Pancreas (tissue), 10 donors: Measurements from ENCODE around the gene CCDC9. TPM values are rescaled to one million over a fixed set of nuclear protein-coding genes. Genes with fewer than 3 reads are reported as not detected.

Experiments used
- ATAC-seq, 4 donors: fragments of 200-7000 bp; cut with Tn5 transposase; one replicate each; pipeline versions ENCODE4 v1.8.0 to v1.9.1; 2020; ENCODE audit warnings: mild to moderate bottlenecking in 4 of 4, moderate library complexity in 4 of 4
- DNase-seq, 6 donors: peaks; one replicate each; pipeline ENCODE4 v3.0.0-alpha.2; 2020
- FAIRE-seq: peaks from 2 replicates; lab custom pipeline; 2012; peaks lifted over from hg19 to GRCh38; lab: Jason Lieb, UNC
- H3K27ac ChIP-seq, 4 donors: fragments of 200-600 bp; sonication (generic); 1 replicate in 3 of 4; 2 replicates in 1 of 4; pipeline versions ENCODE4 v1.5.0 to v1.8.0; 2020
- H3K27me3 ChIP-seq, 4 donors: fragments of 200-600 bp; one replicate each; pipeline ENCODE4 v1.8.0; 2021
- H3K36me3 ChIP-seq, 3 donors: fragments of 200-600 bp; sonication (generic) in 1 of 3; one replicate each; pipeline versions ENCODE4 v1.5.0 to v1.8.0; 2020 to 2021
- H3K4me1 ChIP-seq, 3 donors: fragments of 200-600 bp; one replicate each; pipeline ENCODE4 v1.8.0; 2021
- H3K4me3 ChIP-seq, 4 donors: fragments of 200-600 bp; sonication (generic) in 2 of 4; one replicate each; pipeline versions ENCODE4 v1.5.0 to v1.8.0; 2020 to 2021
- H3K9me3 ChIP-seq, 4 donors: fragments of 200-600 bp; one replicate each; pipeline ENCODE4 v1.8.0; 2021
- WGBS, 2 donors: extraction: QIAGEN DNeasy Blood & Tissue Kit; methylation state at CpG; one replicate each; pipeline ENCODE4 v1.1.7; 2013; 5-methylcytosine and 5-hydroxymethylcytosine counted together
- intact Hi-C, 3 donors: fragments of 100-400 bp; cut with DNase I; formaldehyde crosslinking; loops; one replicate each; pipeline versions ENCODE4 v1.11.1 to v1.14.2; 2022
- microRNA-seq, 2 donors: library from miRNA; unstranded; fragments of <30 nt; microRNA quantifications; one replicate each; pipeline versions ENCODE4 to v1.1.0, GENCODE V29; 2019 to 2020
- polyA plus RNA-seq, 2 donors: library from polyadenylated mRNA; stranded (reverse); fragments of 200-250 nt; gene quantifications; one replicate each; pipeline ENCODE4 v1.2.3, GENCODE V29; 2013
- total RNA-seq, 6 donors: library from RNA; stranded (reverse); fragmentation: NEBNext Ultra II Directional in 4 of 6; extraction: Animal tissue kit (Norgen Biotek cat#: 25700) in 4 of 6; gene quantifications; one replicate each; pipeline versions ENCODE4 v1.2.1 to v1.2.4, GENCODE V29; 2021 to 2023
- TF ChIP-seq, protein P1 (sequence below), 4 donors: fragments of 200-600 bp; sonication (generic) in 3 of 4; IDR thresholded peaks; one replicate each; pipeline versions ENCODE4 v1.5.0 to v1.8.0; 2021; ENCODE audit warnings: antibody characterized with exemption in 4 of 4
- donor health status: healthy with polysubstance abuse.
- donor health status: DM: no; HTN: no; CAD: no; lungs with moderate emphysema.
- donor health status: DM: no; HTN: no; CAD: no.
- donor health status: control.
- donor health status: control.
- donor health status: Bipolar disorder and iron deficiency.
- donor health status: DM: yes; HTN: yes; CAD: no.
- donor health status: DM: no; HTN: no; CAD: no.
- donor health status: DM: no; HTN: no; CAD: no.
- donor health status: DM: yes; HTN: yes; CAD: no.

Gene CCDC9
- total and polyA plus RNA-seq, 8 donors, result 24.6 to 102 (median 37.8) TPM

DNA sequence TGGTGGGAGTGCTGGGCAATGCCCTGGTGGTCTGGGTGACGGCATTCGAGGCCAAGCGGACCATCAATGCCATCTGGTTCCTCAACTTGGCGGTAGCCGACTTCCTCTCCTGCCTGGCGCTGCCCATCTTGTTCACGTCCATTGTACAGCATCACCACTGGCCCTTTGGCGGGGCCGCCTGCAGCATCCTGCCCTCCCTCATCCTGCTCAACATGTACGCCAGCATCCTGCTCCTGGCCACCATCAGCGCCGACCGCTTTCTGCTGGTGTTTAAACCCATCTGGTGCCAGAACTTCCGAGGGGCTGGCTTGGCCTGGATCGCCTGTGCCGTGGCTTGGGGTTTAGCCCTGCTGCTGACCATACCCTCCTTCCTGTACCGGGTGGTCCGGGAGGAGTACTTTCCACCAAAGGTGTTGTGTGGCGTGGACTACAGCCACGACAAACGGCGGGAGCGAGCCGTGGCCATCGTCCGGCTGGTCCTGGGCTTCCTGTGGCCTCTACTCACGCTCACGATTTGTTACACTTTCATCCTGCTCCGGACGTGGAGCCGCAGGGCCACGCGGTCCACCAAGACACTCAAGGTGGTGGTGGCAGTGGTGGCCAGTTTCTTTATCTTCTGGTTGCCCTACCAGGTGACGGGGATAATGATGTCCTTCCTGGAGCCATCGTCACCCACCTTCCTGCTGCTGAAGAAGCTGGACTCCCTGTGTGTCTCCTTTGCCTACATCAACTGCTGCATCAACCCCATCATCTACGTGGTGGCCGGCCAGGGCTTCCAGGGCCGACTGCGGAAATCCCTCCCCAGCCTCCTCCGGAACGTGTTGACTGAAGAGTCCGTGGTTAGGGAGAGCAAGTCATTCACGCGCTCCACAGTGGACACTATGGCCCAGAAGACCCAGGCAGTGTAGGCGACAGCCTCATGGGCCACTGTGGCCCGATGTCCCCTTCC lies 63.9 kb downstream of the CCDC9 start:
- no peaks in the 10 kb centered on the region for H3K36me3 ChIP-seq
- ATAC-seq (no peak), DNase-seq (no peak), FAIRE-seq (no peak)
- TF ChIP-seq, protein P1, sequence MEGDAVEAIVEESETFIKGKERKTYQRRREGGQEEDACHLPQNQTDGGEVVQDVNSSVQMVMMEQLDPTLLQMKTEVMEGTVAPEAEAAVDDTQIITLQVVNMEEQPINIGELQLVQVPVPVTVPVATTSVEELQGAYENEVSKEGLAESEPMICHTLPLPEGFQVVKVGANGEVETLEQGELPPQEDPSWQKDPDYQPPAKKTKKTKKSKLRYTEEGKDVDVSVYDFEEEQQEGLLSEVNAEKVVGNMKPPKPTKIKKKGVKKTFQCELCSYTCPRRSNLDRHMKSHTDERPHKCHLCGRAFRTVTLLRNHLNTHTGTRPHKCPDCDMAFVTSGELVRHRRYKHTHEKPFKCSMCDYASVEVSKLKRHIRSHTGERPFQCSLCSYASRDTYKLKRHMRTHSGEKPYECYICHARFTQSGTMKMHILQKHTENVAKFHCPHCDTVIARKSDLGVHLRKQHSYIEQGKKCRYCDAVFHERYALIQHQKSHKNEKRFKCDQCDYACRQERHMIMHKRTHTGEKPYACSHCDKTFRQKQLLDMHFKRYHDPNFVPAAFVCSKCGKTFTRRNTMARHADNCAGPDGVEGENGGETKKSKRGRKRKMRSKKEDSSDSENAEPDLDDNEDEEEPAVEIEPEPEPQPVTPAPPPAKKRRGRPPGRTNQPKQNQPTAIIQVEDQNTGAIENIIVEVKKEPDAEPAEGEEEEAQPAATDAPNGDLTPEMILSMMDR (IDR thresholded peaks at IDR 0.05), result no peak
- H3K4me3 ChIP-seq, result no peak overlapping the region
- WGBS, 2 donors, result 86 to 91% methylated on average over 46 of the region's 46 CpGs
- no peaks in the 10 kb centered on the region for H3K4me1 ChIP-seq
- no peaks in the 10 kb centered on the region for H3K27me3 ChIP-seq
- intact Hi-C loops, result no loop called here
- no peak overlapping the region for H3K27ac ChIP-seq
- no peaks in the 10 kb centered on the region for H3K9me3 ChIP-seq

Small RNA genes within 50 kb of the gene (microRNA-seq; reads per million reads assigned to microRNA genes)
- 0 reads per million in 2 donors for gene MIR3190
- gene MIR3191, result 0 reads per million in 2 donors

Other genes with a start within 250 kb of the CCDC9 start
- gene NPAS1, start 236.7 kb upstream of the CCDC9 start, total RNA-seq, result under 1 TPM; 0.12 to 0.42 (median 0.23) TPM
- gene NPAS1, start 236.7 kb upstream of the CCDC9 start, polyA plus RNA-seq, result under 1 TPM; 0.46 to 0.49 TPM
- gene TMEM160, start 207.9 kb upstream of the CCDC9 start, total RNA-seq, result 10 to 100 TPM; 11.9 to 17.8 (median 13.6) TPM
- 1 to 10 TPM; 3.4 to 6.0 TPM for gene TMEM160, start 207.9 kb upstream of the CCDC9 start, polyA plus RNA-seq
- gene ZC3H4, start 142.7 kb upstream of the CCDC9 start, total RNA-seq, result 10 to 100 TPM; 18.2 to 30.4 (median 20.5) TPM
- 10 to 100 TPM in 1 of 2 donors, 1 to 10 TPM in 1; 8.1 to 14.3 TPM for gene ZC3H4, start 142.7 kb upstream of the CCDC9 start, polyA plus RNA-seq
- 10 to 100 TPM; 14.8 to 25.8 (median 20.1) TPM for gene SAE1, start 125.7 kb upstream of the CCDC9 start, total RNA-seq
- 10 to 100 TPM in 1 of 2 donors, 1 to 10 TPM in 1; 10.0 to 23.0 TPM for gene SAE1, start 125.7 kb upstream of the CCDC9 start, polyA plus RNA-seq
- 10 to 100 TPM in 3 of 6 donors, 1 to 10 TPM in 3; 6.8 to 19.4 (median 9.2) TPM for gene BBC3, start 25.3 kb upstream of the CCDC9 start, total RNA-seq
- 10 to 100 TPM in 1 of 2 donors, 1 to 10 TPM in 1; 5.5 to 11.3 TPM for gene BBC3, start 25.3 kb upstream of the CCDC9 start, polyA plus RNA-seq
- gene INAFM1, start 18.4 kb downstream of the CCDC9 start, total RNA-seq, result 10 to 100 TPM; 10.6 to 37.7 (median 13.5) TPM
- 10 to 100 TPM; 25.6 to 29.7 TPM for gene INAFM1, start 18.4 kb downstream of the CCDC9 start, polyA plus RNA-seq
- 10 to 100 TPM in 2 of 6 donors, 1 to 10 TPM in 4; 1.2 to 10.4 (median 4.5) TPM for gene C5AR1, start 53.3 kb downstream of the CCDC9 start, total RNA-seq
- gene C5AR1, start 53.3 kb downstream of the CCDC9 start, polyA plus RNA-seq, result 1 to 10 TPM; 2.3 to 4.1 TPM
- gene C5AR2, start 75.7 kb downstream of the CCDC9 start, total RNA-seq, result 1 to 10 TPM in 1 of 6 donors, under 1 TPM in 4, not detected in 1; 0.09 to 1.2 (median 0.69) TPM
- under 1 TPM; 0.12 to 0.23 TPM for gene C5AR2, start 75.7 kb downstream of the CCDC9 start, polyA plus RNA-seq
- 1 to 10 TPM; 3.5 to 9.9 (median 5.8) TPM for gene DHX34, start 92.8 kb downstream of the CCDC9 start, total RNA-seq
- gene DHX34, start 92.8 kb downstream of the CCDC9 start, polyA plus RNA-seq, result 10 to 100 TPM; 16.7 to 23.5 TPM
- 1 to 10 TPM in 4 of 6 donors, under 1 TPM in 2; 0.91 to 4.1 (median 2.1) TPM for gene MEIS3, start 163.0 kb downstream of the CCDC9 start, total RNA-seq
- 10 to 100 TPM; 16.0 to 28.5 TPM for gene MEIS3, start 163.0 kb downstream of the CCDC9 start, polyA plus RNA-seq
- 1 to 10 TPM; 4.5 to 8.3 (median 6.7) TPM for gene SLC8A2, start 215.4 kb downstream of the CCDC9 start, total RNA-seq
- gene SLC8A2, start 215.4 kb downstream of the CCDC9 start, polyA plus RNA-seq, result 1 to 10 TPM; 2.6 to 4.8 TPM
- 10 to 100 TPM in 1 of 6 donors, 1 to 10 TPM in 5; 3.0 to 10.7 (median 5.1) TPM for gene KPTN, start 227.7 kb downstream of the CCDC9 start, total RNA-seq
- gene KPTN, start 227.7 kb downstream of the CCDC9 start, polyA plus RNA-seq, result 10 to 100 TPM; 52.5 to 53.3 TPM